PFSK-1 (cell line): Measurements from ENCODE around the gene MMEL1.

Experiments
- FOXP2 ChIP-seq: optimal IDR thresholded peaks from 2 replicates; pipeline ENCODE3; 2011; ENCODE audit warnings: borderline replicate concordance, control low read depth, inconsistent platforms; ENCODE audit not compliant: insufficient read depth; ENCODE audit errors: extremely low read length, extremely low read depth
- POLR2AphosphoS5 ChIP-seq: IDR thresholded peaks from 2 replicates; pipeline ENCODE4 v1.6.1; 2012; ENCODE audit warnings: low read depth, mild to moderate bottlenecking, control low read depth, low read length, moderate library complexity
- REST ChIP-seq, 2 experiments: IDR thresholded peaks; 2 replicates each; pipeline versions ENCODE4 v1.6.1 to v1.8.0; 2011 to 2012; ENCODE audit warnings: low read depth in 2 of 2, low read length in 2 of 2, control low read depth in 1 of 2, inconsistent platforms in 1 of 2, mild to moderate bottlenecking in 1 of 2, moderate library complexity in 1 of 2; ENCODE audit not compliant: insufficient read depth in 1 of 2
- SIN3A ChIP-seq: IDR thresholded peaks from 2 replicates; pipeline ENCODE4 v1.6.1; 2012; ENCODE audit warnings: mild to moderate bottlenecking, low read length, moderate library complexity, borderline replicate concordance; ENCODE audit not compliant: insufficient read depth
- TAF1 ChIP-seq: IDR thresholded peaks from 2 replicates; pipeline ENCODE4 v1.6.1; 2012; ENCODE audit warnings: low read length, control low read depth, borderline replicate concordance; ENCODE audit not compliant: insufficient read depth

GRCh38 chr1:2580691-2581090, 52.1 kb downstream of the MMEL1 start:
- no peak for TF ChIP-seq REST (IDR thresholded peaks at IDR 0.05; ENCODE audit: insufficient read depth in 1 of 2, low read depth in 2 of 2, low read length in 2 of 2)
- no peak for TF ChIP-seq POLR2AphosphoS5
- no peak for TF ChIP-seq TAF1
- no peak for TF ChIP-seq FOXP2
- TF ChIP-seq SIN3A: no peak
